Measurements from ENCODE around the gene CFAP57. TPM values are rescaled to one million over a fixed set of nuclear protein-coding genes. Genes with fewer than 3 reads are reported as not detected.

CFAP57 gene
- total RNA-seq, 1 experiment from 2014 or later = 0.38 TPM

DNA sequence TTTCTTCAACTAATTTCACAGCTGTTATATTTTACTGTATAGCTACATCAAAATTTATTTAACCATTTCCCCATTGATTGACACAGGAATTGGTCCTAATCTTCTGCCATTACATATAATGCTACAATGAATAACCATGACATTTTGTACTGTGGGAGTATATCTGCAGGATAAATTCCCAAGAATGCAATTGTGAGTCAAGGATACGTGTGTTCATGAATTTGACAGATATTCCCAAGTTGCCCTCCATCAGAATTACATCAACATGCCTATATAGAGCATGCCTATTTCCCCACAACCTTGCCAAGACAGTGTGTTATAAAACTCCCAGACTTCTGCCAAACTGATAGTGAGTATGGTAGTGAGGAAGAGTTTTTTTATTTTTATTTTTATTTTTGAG is 125.9 kb downstream of the CFAP57 start:
- DNase-seq (ENCODE audit: low spot score) = no peak

DNA sequence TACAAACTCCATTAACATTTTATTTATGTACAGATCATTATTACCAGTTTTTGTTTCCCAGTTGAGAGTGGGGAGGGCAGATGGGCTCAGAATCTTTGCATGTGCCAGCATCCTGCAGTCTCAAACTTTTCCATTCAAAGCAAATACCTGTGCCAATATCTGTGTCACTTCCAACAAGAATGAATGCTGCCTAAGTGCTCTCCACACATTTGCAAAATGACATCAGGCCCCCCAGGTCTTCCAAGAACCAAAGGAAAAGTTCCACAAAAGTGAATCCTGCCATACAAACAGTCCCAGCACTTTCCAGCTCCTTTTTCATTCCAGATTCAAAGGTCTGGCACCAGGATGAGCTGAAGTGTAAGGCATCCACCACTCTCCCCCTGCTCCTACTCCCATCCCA is 127.0 kb downstream of the CFAP57 start:
- no peak for DNase-seq (ENCODE audit: low spot score)

DNA sequence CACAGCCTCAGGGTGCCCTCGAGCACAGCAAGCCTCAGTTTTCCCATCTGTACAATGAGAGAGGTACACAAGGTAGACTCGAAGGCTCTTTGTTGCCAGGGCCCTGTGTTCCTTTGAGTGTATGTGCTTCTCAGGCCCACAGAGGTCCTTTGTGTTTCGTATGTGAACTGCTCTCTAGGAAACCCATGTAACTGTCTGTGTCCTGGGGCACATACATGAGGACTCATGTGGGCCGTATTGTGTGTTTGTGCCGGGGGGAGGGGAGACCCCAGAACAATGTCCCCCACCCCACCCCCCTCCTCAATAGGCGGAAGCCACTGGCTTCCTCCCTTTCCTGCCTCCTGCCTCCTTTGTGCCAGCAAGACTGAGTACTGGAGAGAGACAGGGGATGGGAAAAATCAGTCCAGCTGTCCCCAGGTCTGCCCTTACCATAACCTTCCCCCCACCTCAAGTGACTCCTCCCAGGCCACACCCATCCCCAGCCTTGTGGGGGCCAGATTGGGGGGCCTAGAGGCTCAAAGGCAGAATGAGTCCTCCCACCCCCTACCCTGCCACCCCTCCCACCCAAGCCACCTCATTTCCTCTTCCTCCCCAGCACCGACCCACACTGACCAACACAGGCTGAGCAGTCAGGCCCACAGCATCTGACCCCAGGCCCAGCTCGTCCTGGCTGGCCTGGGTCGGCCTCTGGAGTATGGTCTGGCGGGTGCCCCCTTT is 128.4 kb downstream of the CFAP57 start, which contains the start of gene TIE1:
TSS of gene TIE1 (plus strand) at position 605 of the 717 bp plus-strand sequence. CDS start at position 695, 90 bp downstream.
- DNase-seq (ENCODE audit: low spot score) = no peak

DNA sequence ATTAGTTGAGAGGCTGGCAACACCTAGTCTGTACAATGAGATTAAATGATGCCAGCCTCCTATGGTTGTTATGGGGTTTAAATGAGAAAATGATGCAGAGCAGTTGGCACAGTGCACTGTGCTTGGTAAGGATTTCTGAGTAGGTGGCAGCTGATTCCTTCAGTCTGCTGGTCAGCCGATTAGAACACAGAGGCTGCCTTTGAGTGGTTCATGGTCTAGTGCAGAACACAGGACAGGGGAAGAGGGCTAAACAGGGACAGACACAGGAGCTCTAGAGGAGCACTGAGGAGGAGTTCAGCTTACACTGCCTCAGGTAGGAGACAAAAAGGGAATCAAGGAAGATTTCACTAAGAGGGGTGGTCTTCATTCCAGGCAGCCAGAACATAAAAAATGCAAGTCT is 130.1 kb downstream of the CFAP57 start:
- no peak for DNase-seq (ENCODE audit: low spot score)

DNA sequence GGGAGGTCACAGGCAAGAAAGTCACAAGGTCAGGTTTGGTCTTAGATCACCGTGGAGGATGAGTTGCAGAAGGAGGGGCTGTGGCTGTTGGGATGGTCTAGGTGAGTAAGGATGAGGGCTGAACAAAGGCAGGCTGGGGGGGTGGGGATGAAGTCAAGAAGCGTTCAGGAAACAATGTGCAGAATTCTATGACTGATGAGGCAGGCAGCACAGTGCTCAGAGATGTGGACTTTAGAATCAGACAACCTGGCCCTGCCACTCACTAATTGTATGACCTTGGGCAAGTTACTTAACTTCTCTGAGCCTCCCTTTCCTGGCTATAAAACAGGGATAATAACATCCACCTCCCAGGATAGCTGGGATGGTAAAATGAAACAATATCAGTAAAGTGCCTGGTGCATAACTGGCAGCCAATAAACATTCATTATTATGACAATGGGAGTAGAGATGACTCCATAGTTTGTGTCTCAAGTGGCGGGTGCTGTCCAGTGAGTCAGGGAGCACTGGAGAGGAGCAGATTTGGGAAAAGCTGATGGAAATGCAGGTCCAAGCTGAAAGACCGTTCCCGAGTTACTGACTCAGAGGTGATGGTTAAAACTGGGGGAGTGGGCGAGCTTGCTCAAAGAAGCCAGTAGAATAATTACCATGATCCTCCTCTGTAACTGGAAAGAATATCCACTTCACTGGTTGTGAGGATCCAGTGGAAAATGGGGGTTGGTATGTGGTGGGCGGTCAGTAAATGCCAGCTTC is 130.8 kb downstream of the CFAP57 start:
- DNase-seq (ENCODE audit: low spot score) = no peak

DNA sequence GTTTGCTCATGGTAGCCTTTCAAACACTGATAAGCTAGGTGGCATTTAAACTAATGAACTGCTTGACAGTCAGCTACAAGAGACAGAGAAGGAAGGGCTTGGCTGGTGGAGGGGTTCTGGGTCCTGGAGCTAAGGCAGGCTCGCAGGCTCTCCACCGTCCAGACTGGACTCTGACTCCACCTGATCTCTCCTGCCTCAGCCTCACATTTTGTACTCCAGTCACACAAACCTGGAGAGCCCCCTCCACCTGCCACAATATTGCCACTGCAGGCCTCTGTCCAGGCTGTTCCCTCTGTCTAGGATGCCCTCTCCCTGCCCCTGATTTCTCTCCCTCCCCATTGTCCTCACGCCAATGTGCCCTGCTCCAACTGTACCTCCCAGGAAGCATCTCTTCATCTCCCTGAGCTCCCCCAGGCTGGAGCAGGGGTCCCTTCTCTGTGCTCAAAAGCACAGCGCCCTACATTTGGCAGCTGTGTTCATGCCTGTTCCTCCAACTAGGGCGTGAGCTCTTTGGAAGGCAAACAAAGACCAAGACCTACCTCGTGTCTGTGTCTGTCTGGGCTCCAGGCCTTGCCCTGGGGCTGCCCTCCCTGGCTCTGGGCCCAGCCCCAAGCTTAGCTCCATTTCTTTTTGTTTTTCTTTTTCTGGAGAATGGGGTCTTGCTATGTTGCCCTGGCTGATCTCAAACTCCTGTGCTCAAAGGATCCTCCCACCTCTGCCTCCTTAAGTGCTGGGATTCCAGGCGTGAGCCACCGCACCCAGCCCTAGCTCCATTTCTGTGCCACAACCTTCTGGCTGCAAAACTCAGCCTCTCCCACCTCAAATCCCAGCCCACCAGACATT is 131.6 kb downstream of the CFAP57 start:
- no peak for DNase-seq (ENCODE audit: low spot score)

Small RNA genes within 50 kb of the gene (small RNA-seq; reads per million reads assigned to genes)
- not detected for gene RNA5SP46

Other genes with a start within 250 kb of the CFAP57 start
- 916 and 965 TPM in 2 replicates for gene SLC2A1, start 213.5 kb upstream of the CFAP57 start, total RNA-seq (2014; rRNA removed; shearing (Covaris generic))
- gene EBNA1BP2, start within 50 bp of the CFAP57 start, total RNA-seq (2014; rRNA removed; shearing (Covaris generic)) = 112 and 134 TPM in 2 replicates
- gene TMEM125, start 97.7 kb downstream of the CFAP57 start, total RNA-seq (2014; rRNA removed; shearing (Covaris generic)) = 64.2 and 65.2 TPM in 2 replicates
- gene C1orf210, start 113.3 kb downstream of the CFAP57 start, total RNA-seq (2014; rRNA removed; shearing (Covaris generic)) = 39.0 and 58.2 TPM in 2 replicates
- not detected in 2 replicates for gene TIE1, start 128.7 kb downstream of the CFAP57 start, total RNA-seq (2014; rRNA removed; shearing (Covaris generic))
- gene MPL, start 165.5 kb downstream of the CFAP57 start, total RNA-seq (2014; rRNA removed; shearing (Covaris generic)) = 0.79 TPM in 1 of 2 replicates, not detected in the other
- gene CDC20, start 186.7 kb downstream of the CFAP57 start, total RNA-seq (2014; rRNA removed; shearing (Covaris generic)) = 278 and 304 TPM in 2 replicates
- gene ELOVL1, start 195.7 kb downstream of the CFAP57 start, total RNA-seq (2014; rRNA removed; shearing (Covaris generic)) = 160 and 176 TPM in 2 replicates
- gene MED8, start 217.5 kb downstream of the CFAP57 start, total RNA-seq (2014; rRNA removed; shearing (Covaris generic)) = 33.9 and 36.5 TPM in 2 replicates
- gene SZT2, start 217.6 kb downstream of the CFAP57 start, total RNA-seq (2014; rRNA removed; shearing (Covaris generic)) = 17.5 and 21.9 TPM in 2 replicates